Neuronal stem cell (in vitro differentiated cells): ENCODE data around the gene ATAT1.

Experiments
- DNase-seq: peaks from one replicate; pipeline ENCODE4 v3.0.0-alpha.2; 2013; ENCODE audit warnings: low spot score
- H2AFZ ChIP-seq: one replicate; pipeline ENCODE4 v1.6.1; 2013; ENCODE audit warnings: mild to moderate bottlenecking, low read length, inconsistent platforms
- H2AK5ac ChIP-seq: 2 replicates; pipeline ENCODE4 v1.6.1; 2013; ENCODE audit warnings: low read depth, mild to moderate bottlenecking, inconsistent platforms, low read length, moderate library complexity, mixed read lengths
- H2BK120ac ChIP-seq: 2 replicates; pipeline ENCODE4 v1.6.1; 2013; ENCODE audit warnings: low read depth, mild to moderate bottlenecking, inconsistent platforms, low read length, moderate library complexity, mixed read lengths
- H2BK12ac ChIP-seq: one replicate; pipeline ENCODE4 v1.6.1; 2013; ENCODE audit warnings: low read length, inconsistent platforms
- H2BK15ac ChIP-seq: 2 replicates; pipeline ENCODE4 v1.6.1; 2013; ENCODE audit warnings: mild to moderate bottlenecking, low read length, inconsistent platforms, mixed read lengths
- H2BK5ac ChIP-seq: one replicate; pipeline ENCODE4 v1.6.1; 2013; ENCODE audit warnings: inconsistent platforms, mild to moderate bottlenecking, low read length, moderate library complexity
- H3K14ac ChIP-seq: one replicate; pipeline ENCODE4 v1.6.1; 2013; ENCODE audit warnings: low read length, inconsistent platforms
- H3K18ac ChIP-seq: 2 replicates; pipeline ENCODE4 v1.6.1; 2013; ENCODE audit warnings: low read length, inconsistent platforms
- H3K23ac ChIP-seq: 2 replicates; pipeline ENCODE4 v1.6.1; 2013; ENCODE audit warnings: low read depth, mild to moderate bottlenecking, mixed read lengths, low read length, inconsistent platforms; ENCODE audit not compliant: poor library complexity
- H3K27ac ChIP-seq: replicated peaks from 3 replicates; pipeline ENCODE4 v1.5.1; 2013; ENCODE audit warnings: low read length, inconsistent platforms
- H3K27me3 ChIP-seq, 3 experiments: 2 replicates each; pipeline ENCODE4 v1.6.1; 2013; ENCODE audit warnings: low read length in 3 of 3, mild to moderate bottlenecking in 2 of 3, inconsistent platforms in 1 of 3, low read depth in 1 of 3, mixed read lengths in 1 of 3, moderate library complexity in 1 of 3; ENCODE audit not compliant: control insufficient read depth in 3 of 3, insufficient read depth in 3 of 3
- H3K36me3 ChIP-seq, 2 donors: replicated peaks in 1 of 2; 2 replicates each; pipeline ENCODE4 v1.6.1; 2013; ENCODE audit warnings: low read length in 2 of 2; ENCODE audit not compliant: control insufficient read depth in 2 of 2, insufficient read depth in 2 of 2
- H3K4ac ChIP-seq: 2 replicates; pipeline ENCODE4 v1.6.1; 2013; ENCODE audit warnings: inconsistent platforms, mild to moderate bottlenecking, low read length, moderate library complexity
- H3K4me1 ChIP-seq, 2 donors: 1 replicate in 1 of 2; 2 replicates in 1 of 2; pipeline ENCODE4 v1.6.1; 2013; ENCODE audit warnings: low read length in 2 of 2, low read depth in 1 of 2; ENCODE audit not compliant: control insufficient read depth in 2 of 2, insufficient read depth in 1 of 2
- H3K4me2 ChIP-seq: one replicate; pipeline ENCODE4 v1.6.1; 2013; ENCODE audit warnings: mild to moderate bottlenecking, low read length, inconsistent platforms; ENCODE audit not compliant: insufficient read depth, poor library complexity, severe bottlenecking
- H3K4me3 ChIP-seq, 2 donors: 2 replicates each; pipeline ENCODE4 v1.5.1; 2013; ENCODE audit warnings: low read length in 2 of 2, mild to moderate bottlenecking in 2 of 2, inconsistent platforms in 1 of 2, moderate library complexity in 1 of 2
- H3K79me1 ChIP-seq: one replicate; pipeline ENCODE4 v1.6.1; 2013; ENCODE audit warnings: low read depth, mild to moderate bottlenecking, inconsistent platforms, low read length, moderate library complexity
- H3K9ac ChIP-seq: one replicate; pipeline ENCODE4 v1.6.1; 2013; ENCODE audit warnings: mild to moderate bottlenecking, low read depth, low read length, inconsistent platforms; ENCODE audit not compliant: poor library complexity
- H3K9me3 ChIP-seq, 2 donors: replicated peaks in 1 of 2; 2 replicates each; pipeline versions ENCODE3 to v1.6.1; 2013; ENCODE audit warnings: low read length in 2 of 2, mild to moderate bottlenecking in 2 of 2, inconsistent platforms in 1 of 2, low read depth in 1 of 2, mixed read lengths in 1 of 2, moderate library complexity in 1 of 2; ENCODE audit not compliant: control insufficient read depth in 2 of 2, insufficient read depth in 1 of 2
- H4K8ac ChIP-seq: one replicate; pipeline ENCODE4 v1.6.1; 2013; ENCODE audit warnings: low read depth, mild to moderate bottlenecking, inconsistent platforms, low read length, moderate library complexity
- H4K91ac ChIP-seq: one replicate; pipeline ENCODE4 v1.6.1; 2013; ENCODE audit warnings: low read length, low read depth, mild to moderate bottlenecking, inconsistent platforms; ENCODE audit not compliant: poor library complexity
- WGBS, 2 donors: extraction: QIAGEN DNeasy Blood & Tissue Kit; methylation state at CpG; one replicate each; pipeline ENCODE4 v1.1.7; 2013; ENCODE audit warnings: missing lambda C conversion rate in 2 of 2, mixed read lengths in 1 of 2; ENCODE audit not compliant: insufficient read length in 2 of 2, insufficient replicate concordance in 1 of 2; ENCODE audit errors: extremely low coverage in 2 of 2; 5-methylcytosine and 5-hydroxymethylcytosine counted together

The ATAT1 gene

GRCh38 chr6:30686908-30687658 lies 60.4 kb downstream of the ATAT1 start:
- H2AK5ac ChIP-seq, result peak overlapping the region; percentile 64
- peak overlapping the region; percentile 93 for H3K27ac ChIP-seq
- H3K9ac ChIP-seq, result peak overlapping the region; percentile 94
- no peaks in the 10 kb centered on the region for H3K9me3 ChIP-seq
- peak overlapping the region; percentile 95 for H3K23ac ChIP-seq
- H3K18ac ChIP-seq, result peak overlapping the region; percentile 96
- H3K4ac ChIP-seq, result no peak overlapping the region
- peak overlapping the region; percentile 25 for H2BK12ac ChIP-seq
- peak overlapping the region; percentile 72 for H3K14ac ChIP-seq
- peak overlapping the region; percentile 49 for H2BK5ac ChIP-seq
- peak; percentile 82 for DNase-seq
- peaks cover 9% of the 10 kb centered on the region for H3K79me1 ChIP-seq
- H4K8ac ChIP-seq, result no peak overlapping the region
- peaks cover 2 to 38% of the 10 kb centered on the region in 2 donors for H3K36me3 ChIP-seq
- WGBS, 2 donors, result no CpG with 5 or more reads among the region's 52 CpGs
- H2BK15ac ChIP-seq, result no peak overlapping the region
- peak overlapping the region; percentile 62 for H2BK120ac ChIP-seq
- peak overlapping the region; percentile 83 to 91 for H3K4me3 ChIP-seq
- no peaks in the 10 kb centered on the region for H3K27me3 ChIP-seq
- H2AFZ ChIP-seq, result peak overlapping the region; percentile 87
- peaks cover 56 to 65% of the 10 kb centered on the region in 2 donors for H3K4me1 ChIP-seq
- H3K4me2 ChIP-seq, result peak overlapping the region; percentile 80
- H4K91ac ChIP-seq, result no peak overlapping the region

- peak overlapping the region; percentile 95 for H3K23ac ChIP-seq
- H3K9me3 ChIP-seq, result no peaks in the 10 kb centered on the region
- peak overlapping the region; percentile 93 for H3K27ac ChIP-seq
- peak overlapping the region; percentile 64 for H3K4me2 ChIP-seq
- WGBS, 2 donors, result no CpG with 5 or more reads among the region's 22 CpGs
- H3K14ac ChIP-seq, result peak overlapping the region; percentile 72
- H3K79me1 ChIP-seq, result peaks cover 9% of the 10 kb centered on the region
- peak overlapping the region; percentile 96 for H3K18ac ChIP-seq
- peak overlapping the region; percentile 27 for H2AK5ac ChIP-seq
- H3K9ac ChIP-seq, result peak overlapping the region; percentile 94
- no peak overlapping the region for H3K4ac ChIP-seq
- peak overlapping the region; percentile 9 for H2BK15ac ChIP-seq
- H3K36me3 ChIP-seq, result peaks cover 2 to 32% of the 10 kb centered on the region in 2 donors
- H3K4me3 ChIP-seq, result peak overlapping the region; percentile 83 to 91
- peak overlapping the region; percentile 7 for H2BK120ac ChIP-seq
- peak overlapping the region; percentile 87 for H2AFZ ChIP-seq
- DNase-seq, result no peak
- H4K8ac ChIP-seq, result peak overlapping the region; percentile 9
- peak overlapping the region; percentile 49 for H2BK5ac ChIP-seq
- no peaks in the 10 kb centered on the region for H3K27me3 ChIP-seq
- H4K91ac ChIP-seq, result no peak overlapping the region
- peak overlapping the region; percentile 44 for H2BK12ac ChIP-seq
- H3K4me1 ChIP-seq, result peaks cover 48 to 57% of the 10 kb centered on the region in 2 donors
Measured at GRCh38 chr6:30687659-30688431, 61.2 kb downstream of the ATAT1 start.

GRCh38 chr6:30688569-30688968 lies 61.9 kb downstream of the ATAT1 start:
- Histone ChIP-seq H2BK120ac (no peak overlapping the region), H2BK15ac (peak overlapping the region; percentile 41), H3K9me3 (no peaks in the 10 kb centered on the region), H3K4ac (no peak overlapping the region), H3K9ac (no peak overlapping the region), H4K91ac (no peak overlapping the region), H2AK5ac (peak overlapping the region; percentile 91), H2BK5ac (peak overlapping the region; percentile 49), H3K4me1 (peaks cover 42 to 50% of the 10 kb centered on the region in 2 donors), H3K27ac (no peak overlapping the region), H3K4me2 (no peak overlapping the region), H3K79me1 (peaks cover 9% of the 10 kb centered on the region), H3K14ac (no peak overlapping the region), H3K18ac (no peak overlapping the region), H3K36me3 (peaks cover 2 to 29% of the 10 kb centered on the region in 2 donors), H2BK12ac (no peak overlapping the region), H2AFZ (no peak overlapping the region), H3K27me3 (no peaks in the 10 kb centered on the region), H4K8ac (no peak overlapping the region), H3K23ac (no peak overlapping the region), H3K4me3 (peak overlapping the region in 1 of 2 donors; percentile 97)
- WGBS, 2 donors, result no CpG with 5 or more reads among the region's 9 CpGs
- no peak for DNase-seq
